Progenitor cell of endocrine pancreas (in vitro differentiated cells): ENCODE data around the gene BUB1. TPM values are rescaled to one million over a fixed set of nuclear protein-coding genes. Genes with fewer than 3 reads are reported as not detected.
A peak's percentile ranks its signal among the peaks of the same experiment; 100 is the strongest.

Experiments
- DNase-seq: peaks from one replicate; pipeline ENCODE4 v3.0.0; 2021; ENCODE audit warnings: low spot score; ENCODE audit not compliant: unreplicated experiment
- H3K27ac Mint-ChIP-seq: 2 replicates; pipeline ENCODE4 v1.8.0; 2021; ENCODE audit warnings: mild to moderate bottlenecking, moderate library complexity, mixed read lengths
- H3K27me3 Mint-ChIP-seq: 2 replicates; pipeline ENCODE4 v1.8.0; 2021; ENCODE audit warnings: mixed read lengths
- H3K36me3 Mint-ChIP-seq: 2 replicates; pipeline ENCODE4 v1.8.0; 2022; ENCODE audit warnings: mixed read lengths; ENCODE audit not compliant: insufficient read depth
- H3K4me1 Mint-ChIP-seq: 2 replicates; pipeline ENCODE4 v1.8.0; 2021; ENCODE audit warnings: low read depth, mixed read lengths
- H3K4me3 Mint-ChIP-seq: 2 replicates; pipeline ENCODE4 v1.8.0; 2021; ENCODE audit warnings: low read depth, mild to moderate bottlenecking, moderate library complexity, mixed read lengths
- H3K9me3 Mint-ChIP-seq: 2 replicates; pipeline ENCODE4 v1.8.0; 2021; ENCODE audit warnings: low read depth, mixed read lengths
- long read RNA-seq: library from polyadenylated mRNA; unstranded; transcript quantifications from one replicate; pipeline ENCODE4 v2.0.0, GENCODE V29; 2020
- total RNA-seq: library from RNA; stranded (reverse); gene quantifications from 2 replicates; pipeline ENCODE4 v1.2.1, GENCODE V29; 2021
- TF ChIP-seq, protein P1 (sequence below): fragments of 200-600 bp; sonication (generic); IDR thresholded peaks from one replicate; pipeline ENCODE4 v1.5.0; 2021; ENCODE audit warnings: antibody characterized with exemption, mild to moderate bottlenecking; ENCODE audit not compliant: unreplicated experiment

The BUB1 gene
- total RNA-seq = 25.4 and 26.8 TPM in 2 replicates
- long read RNA-seq, transcript BUB1-201 (25 exons, 3,507 nt) = major isoform, 119 of 163 reads
- long read RNA-seq, partial matches to known transcripts = 27 of 163 reads
- long read RNA-seq, other reads (novel, unspliced or antisense) = 16 of 163 reads

DNA sequence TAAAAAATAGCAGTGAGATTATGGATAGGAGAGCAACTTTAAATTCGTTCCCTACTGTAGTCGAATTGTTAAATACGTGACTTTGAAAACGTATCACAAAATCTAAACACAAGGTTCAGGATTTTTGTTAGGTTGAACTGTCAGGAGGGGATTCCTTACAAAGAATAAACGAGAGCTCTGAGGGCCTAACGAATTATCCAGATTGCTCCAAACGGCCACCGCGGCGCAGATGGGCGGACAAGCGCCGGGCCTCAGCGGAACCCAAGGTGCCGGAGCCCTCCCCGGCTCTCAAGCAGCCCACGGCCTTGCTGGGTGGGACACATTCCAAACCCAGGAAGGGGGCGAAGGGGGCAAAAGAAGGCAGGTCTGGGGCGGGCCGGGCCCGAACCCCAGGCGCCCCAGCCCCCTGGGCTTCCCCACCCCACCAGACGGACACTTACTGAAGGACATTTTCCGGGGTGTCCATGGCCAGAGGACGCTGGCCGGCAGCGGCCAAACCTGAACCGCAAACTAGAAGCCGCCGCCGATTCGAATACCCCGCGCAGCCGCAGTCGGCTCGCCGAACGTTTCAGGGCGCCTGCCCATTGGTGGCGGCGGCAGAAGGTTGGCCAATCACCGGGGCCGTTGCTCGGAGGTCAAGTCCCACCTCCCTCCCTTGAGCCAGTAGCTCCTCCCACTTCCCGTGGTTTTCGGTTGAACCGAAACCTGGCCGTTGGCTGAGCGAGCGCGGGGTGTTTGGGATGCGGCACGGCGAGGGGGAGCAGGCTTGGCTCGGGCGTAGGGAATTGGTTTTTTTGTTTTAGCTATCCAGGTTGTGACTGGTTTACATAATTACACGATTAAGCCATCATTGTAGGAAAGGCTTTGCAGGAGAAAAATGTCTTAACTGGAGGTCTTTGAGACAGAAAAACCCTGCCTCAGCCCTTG lies at the start of gene BUB1:
Gene BUB1, minus strand, starts transcription at position 534 of the 927 bp plus-strand sequence. Its CDS starts 68 bp downstream, at position 466.
- TF ChIP-seq, protein P1, sequence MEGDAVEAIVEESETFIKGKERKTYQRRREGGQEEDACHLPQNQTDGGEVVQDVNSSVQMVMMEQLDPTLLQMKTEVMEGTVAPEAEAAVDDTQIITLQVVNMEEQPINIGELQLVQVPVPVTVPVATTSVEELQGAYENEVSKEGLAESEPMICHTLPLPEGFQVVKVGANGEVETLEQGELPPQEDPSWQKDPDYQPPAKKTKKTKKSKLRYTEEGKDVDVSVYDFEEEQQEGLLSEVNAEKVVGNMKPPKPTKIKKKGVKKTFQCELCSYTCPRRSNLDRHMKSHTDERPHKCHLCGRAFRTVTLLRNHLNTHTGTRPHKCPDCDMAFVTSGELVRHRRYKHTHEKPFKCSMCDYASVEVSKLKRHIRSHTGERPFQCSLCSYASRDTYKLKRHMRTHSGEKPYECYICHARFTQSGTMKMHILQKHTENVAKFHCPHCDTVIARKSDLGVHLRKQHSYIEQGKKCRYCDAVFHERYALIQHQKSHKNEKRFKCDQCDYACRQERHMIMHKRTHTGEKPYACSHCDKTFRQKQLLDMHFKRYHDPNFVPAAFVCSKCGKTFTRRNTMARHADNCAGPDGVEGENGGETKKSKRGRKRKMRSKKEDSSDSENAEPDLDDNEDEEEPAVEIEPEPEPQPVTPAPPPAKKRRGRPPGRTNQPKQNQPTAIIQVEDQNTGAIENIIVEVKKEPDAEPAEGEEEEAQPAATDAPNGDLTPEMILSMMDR = no peak
- Mint-ChIP-seq H3K27me3 (peaks cover 3% of the 10 kb centered on the region), H3K27ac (peak within 1 kb of the TSS; percentile 97), H3K4me1 (peaks cover 12% of the 10 kb centered on the region), H3K4me3 (peak within 1 kb of the TSS; percentile 98), H3K36me3 (no peaks in the 10 kb centered on the region), H3K9me3 (no peaks in the 10 kb centered on the region)
- DNase-seq = peak; percentile 97

DNA sequence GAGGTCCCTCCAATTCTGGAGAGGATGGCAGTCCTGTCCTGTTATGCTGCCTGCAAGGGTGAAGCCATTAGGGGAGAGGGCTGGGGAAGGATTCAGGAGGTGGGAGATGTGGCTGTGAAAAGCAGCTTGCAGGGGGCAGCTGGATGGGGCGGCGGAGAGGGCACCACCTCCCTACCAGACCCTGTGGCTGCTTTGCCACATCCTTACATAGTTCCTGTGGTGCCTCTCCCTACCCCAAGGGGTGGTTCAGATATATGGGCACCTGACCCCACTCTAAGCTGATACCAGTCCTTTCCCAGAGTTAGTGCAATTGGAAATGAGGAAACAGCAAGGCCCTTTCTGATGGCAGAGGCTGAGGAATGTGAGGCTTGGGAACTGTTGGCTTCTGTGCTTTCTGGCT lies 48.4 kb upstream of the BUB1 start:
- H3K4me1 Mint-ChIP-seq = no peaks in the 10 kb centered on the region
- no peak for DNase-seq
- no peaks in the 10 kb centered on the region for H3K9me3 Mint-ChIP-seq
- TF ChIP-seq, protein P1 = no peak
- no peak overlapping the region for H3K27ac Mint-ChIP-seq
- peaks cover 49% of the 10 kb centered on the region for H3K27me3 Mint-ChIP-seq
- H3K4me3 Mint-ChIP-seq = no peak overlapping the region
- no peaks in the 10 kb centered on the region for H3K36me3 Mint-ChIP-seq

DNA sequence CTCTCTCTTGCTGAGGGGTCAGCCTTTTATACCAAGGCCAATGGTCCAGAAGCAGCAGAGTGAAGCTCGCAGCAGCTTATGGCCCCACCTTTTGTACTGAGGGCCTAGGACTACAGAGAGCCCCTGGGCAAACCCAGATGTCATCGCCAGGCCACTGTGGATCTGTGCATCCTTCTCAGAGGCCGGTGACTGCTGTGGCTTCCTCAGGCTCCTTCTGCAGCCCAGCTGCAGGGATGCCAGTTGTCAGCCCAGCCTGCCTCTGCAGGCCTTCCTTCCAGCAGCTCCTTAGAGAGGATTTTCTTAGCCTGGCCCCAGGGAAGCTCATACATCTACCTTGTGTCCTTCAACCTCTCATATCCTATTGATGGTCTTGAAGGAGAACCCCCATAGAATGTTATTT lies 48.0 kb upstream of the BUB1 start:
- no peaks in the 10 kb centered on the region for H3K9me3 Mint-ChIP-seq
- no peaks in the 10 kb centered on the region for H3K36me3 Mint-ChIP-seq
- no peak overlapping the region for H3K4me3 Mint-ChIP-seq
- H3K27me3 Mint-ChIP-seq = peaks cover 45% of the 10 kb centered on the region
- TF ChIP-seq, protein P1 = no peak
- no peak overlapping the region for H3K27ac Mint-ChIP-seq
- no peak for DNase-seq
- H3K4me1 Mint-ChIP-seq = no peaks in the 10 kb centered on the region

DNA sequence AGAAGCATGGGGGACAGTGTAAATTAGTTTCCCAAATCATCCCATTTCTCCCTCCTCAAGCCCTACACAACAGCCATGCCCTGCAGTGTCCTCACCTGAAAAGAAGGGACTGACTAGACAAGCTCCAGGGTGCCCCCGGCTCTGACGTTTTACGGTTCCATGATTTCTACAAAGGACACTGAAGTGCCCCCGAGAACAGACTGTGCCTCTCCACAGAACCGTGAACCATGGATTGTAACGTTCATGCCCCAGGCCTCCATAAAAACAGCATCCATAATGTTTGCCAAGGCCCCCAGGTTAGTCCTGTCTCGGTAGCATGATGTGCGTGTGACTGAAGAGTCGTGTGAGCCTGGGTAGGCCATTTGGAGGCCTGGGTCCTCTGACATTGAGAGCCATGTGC lies 47.5 kb upstream of the BUB1 start:
- no peak overlapping the region for H3K27ac Mint-ChIP-seq
- peaks cover 40% of the 10 kb centered on the region for H3K27me3 Mint-ChIP-seq
- no peaks in the 10 kb centered on the region for H3K4me1 Mint-ChIP-seq
- no peak for DNase-seq
- TF ChIP-seq, protein P1 = no peak
- no peak overlapping the region for H3K4me3 Mint-ChIP-seq
- H3K9me3 Mint-ChIP-seq = no peaks in the 10 kb centered on the region
- no peaks in the 10 kb centered on the region for H3K36me3 Mint-ChIP-seq

DNA sequence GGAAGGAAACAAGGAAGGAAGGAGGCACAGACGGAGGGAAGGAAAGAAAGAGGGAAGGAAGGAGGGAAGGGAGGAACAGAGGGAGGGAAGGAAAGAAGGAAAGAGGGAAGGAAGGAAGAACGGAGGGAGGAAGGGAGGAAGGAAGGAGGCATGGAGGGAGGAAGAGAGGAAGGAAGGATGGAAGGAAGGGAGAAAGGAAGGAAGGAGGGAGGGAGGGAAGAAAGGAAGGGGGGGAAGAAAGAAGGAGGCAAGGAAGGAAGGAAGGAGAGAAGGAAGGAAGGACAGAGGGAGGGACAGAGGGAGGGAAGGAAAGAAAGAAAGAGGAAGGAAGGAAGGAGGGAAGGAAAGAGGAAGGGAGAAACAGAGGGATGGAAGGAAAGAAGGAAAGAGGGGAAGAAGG lies 47.0 kb upstream of the BUB1 start:
- Mint-ChIP-seq H3K4me1 (no peaks in the 10 kb centered on the region), H3K9me3 (no peaks in the 10 kb centered on the region), H3K27ac (no peak overlapping the region), H3K36me3 (no peaks in the 10 kb centered on the region), H3K27me3 (peaks cover 35% of the 10 kb centered on the region), H3K4me3 (no peak overlapping the region)
- no peak for DNase-seq
- TF ChIP-seq, protein P1 = no peak
